Brain microvascular endothelial cell (primary cell): Measurements from ENCODE around the gene DRAP1.
"Not testable (repeated sequence)": the region's sequence is repeated elsewhere in the genome, so short reads cannot be mapped to it uniquely, and the experiment has no call there.

Experiments
- DNase-seq: peaks from one replicate; pipeline ENCODE4 v3.0.0-alpha.2; 2020
- H3K27ac ChIP-seq: fragments of 250-450 bp; sonication (Bioruptor Pico); 2 replicates; pipeline ENCODE4 v1.5.1; 2020; ENCODE audit warnings: mild to moderate bottlenecking, moderate library complexity
- H3K27me3 ChIP-seq: fragments of 250-450 bp; sonication (Bioruptor Pico); replicated peaks from 2 replicates; pipeline ENCODE4 v1.5.1; 2020; ENCODE audit warnings: mild to moderate bottlenecking
- H3K36me3 ChIP-seq: fragments of 250-450 bp; sonication (Bioruptor Pico); replicated peaks from 2 replicates; pipeline ENCODE4 v1.5.1; 2020; ENCODE audit warnings: mild to moderate bottlenecking
- H3K4me3 ChIP-seq: 2 replicates; pipeline ENCODE4 v1.5.1; 2011; ENCODE audit warnings: low read depth, mild to moderate bottlenecking, control low read depth, low read length, moderate library complexity
- CTCF ChIP-seq: IDR thresholded peaks from 2 replicates; pipeline ENCODE4 v1.5.1; 2011; ENCODE audit warnings: low read depth, mild to moderate bottlenecking, moderate library complexity, low read length, control low read depth, inconsistent platforms; ENCODE audit errors: missing control alignments
- in situ Hi-C: cut with HindIII; loops from 2 replicates; pipeline ENCODE4 v1.10.0; 2017; ENCODE audit warnings: low sequenced_read_pairs, low pct_ligation_motif_present

The DRAP1 gene

GRCh38 chr11:65891219-65892136 lies 27.7 kb upstream of the DRAP1 start:
- H3K27ac ChIP-seq: peak overlapping the region; percentile 44
- H3K27me3 ChIP-seq: no peaks in the 10 kb centered on the region
- H3K36me3 ChIP-seq: peaks cover 47% of the 10 kb centered on the region
- H3K4me3 ChIP-seq: peak overlapping the region; percentile 61
- no peak for DNase-seq
- in situ Hi-C loops: no loop called here
- TF ChIP-seq CTCF: peak; percentile 44

- DNase-seq, in situ Hi-C loops, H3K27me3 ChIP-seq: not testable (repeated sequence)
- Histone ChIP-seq H3K36me3 (peaks cover 53% of the 10 kb centered on the region), H3K4me3 (peak overlapping the region; percentile 61), H3K27ac (peak overlapping the region; percentile 44)
Measured at GRCh38 chr11:65892137-65892540, 27.1 kb upstream of the DRAP1 start.

- no peaks in the 10 kb centered on the region for H3K27me3 ChIP-seq
- peaks cover 56% of the 10 kb centered on the region for H3K36me3 ChIP-seq
- H3K27ac ChIP-seq: no peak overlapping the region
- no peak for DNase-seq
- in situ Hi-C loops: no loop called here
- TF ChIP-seq CTCF: no peak
- H3K4me3 ChIP-seq: peak overlapping the region; percentile 15
Measured at GRCh38 chr11:65892661-65893317, 26.4 kb upstream of the DRAP1 start.

GRCh38 chr11:65894034-65894591 lies 25.1 kb upstream of the DRAP1 start:
- no peaks in the 10 kb centered on the region for H3K27me3 ChIP-seq
- no peak for DNase-seq
- no peak for TF ChIP-seq CTCF
- in situ Hi-C loops: no loop called here
- H3K27ac ChIP-seq: no peak overlapping the region
- peaks cover 61% of the 10 kb centered on the region for H3K36me3 ChIP-seq
- no peak overlapping the region for H3K4me3 ChIP-seq

GRCh38 chr11:65895482-65895981 lies 23.7 kb upstream of the DRAP1 start:
- no peak overlapping the region for H3K27ac ChIP-seq
- H3K36me3 ChIP-seq: peaks cover 61% of the 10 kb centered on the region
- DNase-seq: no peak
- TF ChIP-seq CTCF: no peak
- H3K27me3 ChIP-seq: no peaks in the 10 kb centered on the region
- no peak overlapping the region for H3K4me3 ChIP-seq
- in situ Hi-C loops: no loop called here
